Prostate gland (tissue), 2 donors: ENCODE measurements around the gene SUFU. TPM values are rescaled to one million over a fixed set of nuclear protein-coding genes. Genes with fewer than 3 reads are reported as not detected.

ENCODE experiments used
- DNase-seq: peaks from one replicate; pipeline ENCODE4 v3.0.0-alpha.2; 2019; ENCODE audit warnings: low spot score
- H3K27ac ChIP-seq, 2 donors: fragments of 200-600 bp; sonication (generic); 2 replicates each; pipeline ENCODE4 v1.5.1; 2017 to 2019
- H3K27me3 ChIP-seq: fragments of 200-600 bp; sonication (generic); replicated peaks from 2 replicates; pipeline ENCODE4 v1.5.1; 2019; ENCODE audit not compliant: insufficient read depth
- H3K36me3 ChIP-seq, 2 donors: fragments of 200-600 bp; sonication (generic); 1 replicate in 1 of 2; 2 replicates in 1 of 2; pipeline versions ENCODE4 v1.5.1 to v1.8.1; 2017 to 2019
- H3K4me1 ChIP-seq: fragments of 200-600 bp; sonication (generic); replicated peaks from 2 replicates; pipeline ENCODE4 v1.5.1; 2019
- H3K4me3 ChIP-seq, 2 donors: fragments of 200-600 bp; sonication (generic); 2 replicates each; pipeline ENCODE4 v1.5.1; 2017 to 2019
- H3K9me3 ChIP-seq: fragments of 200-600 bp; sonication (generic); 2 replicates; pipeline ENCODE4 v1.5.1; 2017
- POLR2A ChIP-seq: fragments of 450-650 bp; IDR thresholded peaks from one replicate; pipeline ENCODE4 v1.6.1; 2016; ENCODE audit warnings: antibody characterized with exemption, mild to moderate bottlenecking
- POLR2AphosphoS5 ChIP-seq: sonication (generic); formaldehyde crosslinking; IDR thresholded peaks from one replicate; pipeline ENCODE4 v1.6.1; 2017; ENCODE audit warnings: antibody characterized with exemption
- WGBS: methylation state at CpG from one replicate; pipeline ENCODE4 v1.1.5; 2018; 5-methylcytosine and 5-hydroxymethylcytosine counted together
- intact Hi-C: fragments of 100-400 bp; cut with DNase I; formaldehyde crosslinking; loops from one replicate; pipeline ENCODE4 v1.14.2; 2022
- small RNA-seq, 2 donors: library from RNA; depleted of rRNA; stranded (forward); fragments of <200 nt; gene quantifications; one replicate each; pipeline ENCODE3, GENCODE V24; 2016
- total RNA-seq, 2 donors: library from RNA; depleted of rRNA; stranded (reverse); fragments of >200 nt; gene quantifications; one replicate each; pipeline ENCODE4 v1.1.0, GENCODE V29; 2016
- TF ChIP-seq, protein P1 (sequence below), 4 experiments: fragments of 200-600 bp in 2 of 4; fragments of 450-650 bp in 2 of 4; sonication (generic) in 2 of 4; IDR thresholded peaks; 1 replicate in 3 of 4; 2 replicates in 1 of 4; pipeline ENCODE4 v1.5.1; 2016 to 2019; ENCODE audit warnings: antibody characterized with exemption in 4 of 4, mild to moderate bottlenecking in 2 of 4, moderate library complexity in 2 of 4

Gene SUFU
- total RNA-seq, 2 donors from 2014 or later, result 17.4 to 20.4 TPM

GRCh38 chr10:102682981-102683380 is 179.2 kb downstream of the SUFU start:
- no peaks in the 10 kb centered on the region for H3K9me3 ChIP-seq
- no peak for DNase-seq
- peaks cover 4% of the 10 kb centered on the region for H3K4me1 ChIP-seq
- no peak overlapping the region for H3K4me3 ChIP-seq
- no peaks in the 10 kb centered on the region for H3K36me3 ChIP-seq
- 89% methylated on average over 4 of the region's 4 CpGs for WGBS
- intact Hi-C loops, result no loop called here
- no peaks in the 10 kb centered on the region for H3K27me3 ChIP-seq
- TF ChIP-seq, protein P1, sequence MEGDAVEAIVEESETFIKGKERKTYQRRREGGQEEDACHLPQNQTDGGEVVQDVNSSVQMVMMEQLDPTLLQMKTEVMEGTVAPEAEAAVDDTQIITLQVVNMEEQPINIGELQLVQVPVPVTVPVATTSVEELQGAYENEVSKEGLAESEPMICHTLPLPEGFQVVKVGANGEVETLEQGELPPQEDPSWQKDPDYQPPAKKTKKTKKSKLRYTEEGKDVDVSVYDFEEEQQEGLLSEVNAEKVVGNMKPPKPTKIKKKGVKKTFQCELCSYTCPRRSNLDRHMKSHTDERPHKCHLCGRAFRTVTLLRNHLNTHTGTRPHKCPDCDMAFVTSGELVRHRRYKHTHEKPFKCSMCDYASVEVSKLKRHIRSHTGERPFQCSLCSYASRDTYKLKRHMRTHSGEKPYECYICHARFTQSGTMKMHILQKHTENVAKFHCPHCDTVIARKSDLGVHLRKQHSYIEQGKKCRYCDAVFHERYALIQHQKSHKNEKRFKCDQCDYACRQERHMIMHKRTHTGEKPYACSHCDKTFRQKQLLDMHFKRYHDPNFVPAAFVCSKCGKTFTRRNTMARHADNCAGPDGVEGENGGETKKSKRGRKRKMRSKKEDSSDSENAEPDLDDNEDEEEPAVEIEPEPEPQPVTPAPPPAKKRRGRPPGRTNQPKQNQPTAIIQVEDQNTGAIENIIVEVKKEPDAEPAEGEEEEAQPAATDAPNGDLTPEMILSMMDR (IDR thresholded peaks at IDR 0.05), result no peak
- TF ChIP-seq POLR2AphosphoS5 (no peak), POLR2A (no peak)
- H3K27ac ChIP-seq, result no peak overlapping the region

Small RNA genes within 50 kb of the gene (small RNA-seq; reads per million reads assigned to genes)
- gene RNU6-43P, result 0 reads per million in 2 donors

Other genes with a start within 250 kb of the SUFU start
- 10 to 100 TPM; 22.5 to 40.4 TPM for gene NFKB2, start 108.3 kb upstream of the SUFU start, total RNA-seq
- gene PSD, start 85.2 kb upstream of the SUFU start, total RNA-seq, result 10 to 100 TPM in 1 of 2 donors, 1 to 10 TPM in 1; 1.0 to 10.9 TPM
- 10 to 100 TPM; 22.2 to 36.3 TPM for gene FBXL15, start 83.1 kb upstream of the SUFU start, total RNA-seq
- 10 to 100 TPM; 70.2 to 81.7 TPM for gene CUEDC2, start 71.4 kb upstream of the SUFU start, total RNA-seq
- gene C10orf95, start 52.4 kb upstream of the SUFU start, total RNA-seq, result 1 to 10 TPM in 1 of 2 donors, under 1 TPM in 1; 0.85 to 3.7 TPM
- gene ACTR1A, start 1.3 kb upstream of the SUFU start, total RNA-seq, result 10 to 100 TPM; 75.6 to 95.9 TPM
- gene TRIM8, start 140.5 kb downstream of the SUFU start, total RNA-seq, result 100 to 1,000 TPM; 148 to 222 TPM
- 1 to 10 TPM; 8.0 to 8.5 TPM for gene ARL3, start 210.4 kb downstream of the SUFU start, total RNA-seq
- gene SFXN2, start 210.7 kb downstream of the SUFU start, total RNA-seq, result 10 to 100 TPM; 16.4 to 26.6 TPM
- gene WBP1L, start 240.0 kb downstream of the SUFU start, total RNA-seq, result 100 to 1,000 TPM; 136 to 168 TPM